UCSD-AML1 (cell line): ENCODE results near the gene CPT2.
"Not testable (repeated sequence)": the region's sequence is repeated elsewhere in the genome, so short reads cannot be mapped to it uniquely, and the experiment has no call there.

Source experiments
- DNase-seq: peaks from one replicate; lab custom pipeline; 2025; ENCODE audit not compliant: unreplicated experiment; lab: John Stamatoyannopoulos, UW

Gene CPT2

GRCh38 chr1:53182111-53182593 lies 14.5 kb upstream of the CPT2 start:
- peak; percentile 68 for DNase-seq

GRCh38 chr1:53182716-53183094 lies 13.9 kb upstream of the CPT2 start:
- no peak for DNase-seq

GRCh38 chr1:53183095-53183990 lies 13.3 kb upstream of the CPT2 start:
- no peak for DNase-seq

GRCh38 chr1:53185955-53186297 lies 10.7 kb upstream of the CPT2 start:
- DNase-seq: not testable (repeated sequence)

GRCh38 chr1:53186533-53186932 lies 10.1 kb upstream of the CPT2 start:
- no peak for DNase-seq

GRCh38 chr1:53187401-53187800 lies 9.2 kb upstream of the CPT2 start:
- DNase-seq: no peak

- no peak for DNase-seq
Measured at GRCh38 chr1:53188099-53188498, 8.5 kb upstream of the CPT2 start.

GRCh38 chr1:53189061-53189460 lies 7.6 kb upstream of the CPT2 start:
- no peak for DNase-seq

GRCh38 chr1:53190210-53190611 lies 6.4 kb upstream of the CPT2 start:
- no peak for DNase-seq

- DNase-seq: no peak
Measured at GRCh38 chr1:53195246-53196016, 1.2 kb upstream of the CPT2 start.

GRCh38 chr1:53196017-53196484 lies 573 bp upstream of the CPT2 start:
- DNase-seq: no peak

GRCh38 chr1:53197291-53198200 lies 922 bp downstream of the CPT2 start:
- no peak for DNase-seq

- no peak for DNase-seq
Measured at GRCh38 chr1:53198241-53198651, 1.6 kb downstream of the CPT2 start.

- DNase-seq: no peak
Measured at GRCh38 chr1:53203466-53203865, 6.8 kb downstream of the CPT2 start.

GRCh38 chr1:53205496-53205895 lies 8.9 kb downstream of the CPT2 start:
- not testable (repeated sequence) for DNase-seq

GRCh38 chr1:53206083-53206685 lies 9.6 kb downstream of the CPT2 start:
- DNase-seq: not testable (repeated sequence)

GRCh38 chr1:53206735-53207379 lies 10.2 kb downstream of the CPT2 start:
- DNase-seq: no peak

- DNase-seq: no peak
Measured at GRCh38 chr1:53207726-53208125, 11.1 kb downstream of the CPT2 start.

GRCh38 chr1:53210352-53210751 lies 13.7 kb downstream of the CPT2 start:
- DNase-seq: no peak

GRCh38 chr1:53210954-53211353 lies 14.3 kb downstream of the CPT2 start:
- no peak for DNase-seq
